NOMO-1 treated with dmso at 0.1 percent for 144 hours (cell line): Measurements from ENCODE around the gene TRIM39.
"Not testable (repeated sequence)": the region's sequence is repeated elsewhere in the genome, so short reads cannot be mapped to it uniquely, and the experiment has no call there.

Experiments used
- DNase-seq: peaks from one replicate; lab custom pipeline; 2025; ENCODE audit not compliant: unreplicated experiment; lab: John Stamatoyannopoulos, UW

Gene TRIM39

GRCh38 chr6:30361661-30362060 lies 34.9 kb downstream of the TRIM39 start:
- DNase-seq = no peak

GRCh38 chr6:30363459-30363858 lies 36.7 kb downstream of the TRIM39 start:
- no peak for DNase-seq

- DNase-seq = no peak
Observed at GRCh38 chr6:30364591-30364990, 37.9 kb downstream of the TRIM39 start.

- DNase-seq = not testable (repeated sequence)
Observed at GRCh38 chr6:30369280-30369679, 42.6 kb downstream of the TRIM39 start.

- DNase-seq = no peak
Observed at GRCh38 chr6:30378290-30378937, 51.7 kb downstream of the TRIM39 start.

- no peak for DNase-seq
Observed at GRCh38 chr6:30380464-30380863, 53.7 kb downstream of the TRIM39 start.

GRCh38 chr6:30386166-30386565 lies 59.4 kb downstream of the TRIM39 start:
- DNase-seq = no peak

- DNase-seq = no peak
Observed at GRCh38 chr6:30391240-30391639, 64.5 kb downstream of the TRIM39 start.
